ENCODE data around the gene SSTR4.

- TF ChIP-seq POU6F1 (CRISPR knock-in tag; IDR thresholded peaks at IDR 0.05; ENCODE audit: borderline replicate concordance, low read depth) (no peak), ZFP30 (CRISPR knock-in tag; IDR thresholded peaks at IDR 0.05) (no peak), PATZ1 (CRISPR knock-in tag; IDR thresholded peaks at IDR 0.05; ENCODE audit: borderline replicate concordance) (no peak), ZFP3 (CRISPR knock-in tag; IDR thresholded peaks at IDR 0.05) (no peak), ARNTL (CRISPR knock-in tag; IDR thresholded peaks at IDR 0.05; ENCODE audit: borderline replicate concordance, low read depth) (no peak), ZNF8 (CRISPR knock-in tag; IDR thresholded peaks at IDR 0.05) (no peak), ZNF565 (CRISPR knock-in tag; conservative IDR thresholded peaks at IDR 0.05; ENCODE audit: low read depth) (no peak), PPARA (CRISPR knock-in tag; IDR thresholded peaks at IDR 0.05; ENCODE audit: borderline replicate concordance) (no peak)
- TF ChIP-seq, protein P1, sequence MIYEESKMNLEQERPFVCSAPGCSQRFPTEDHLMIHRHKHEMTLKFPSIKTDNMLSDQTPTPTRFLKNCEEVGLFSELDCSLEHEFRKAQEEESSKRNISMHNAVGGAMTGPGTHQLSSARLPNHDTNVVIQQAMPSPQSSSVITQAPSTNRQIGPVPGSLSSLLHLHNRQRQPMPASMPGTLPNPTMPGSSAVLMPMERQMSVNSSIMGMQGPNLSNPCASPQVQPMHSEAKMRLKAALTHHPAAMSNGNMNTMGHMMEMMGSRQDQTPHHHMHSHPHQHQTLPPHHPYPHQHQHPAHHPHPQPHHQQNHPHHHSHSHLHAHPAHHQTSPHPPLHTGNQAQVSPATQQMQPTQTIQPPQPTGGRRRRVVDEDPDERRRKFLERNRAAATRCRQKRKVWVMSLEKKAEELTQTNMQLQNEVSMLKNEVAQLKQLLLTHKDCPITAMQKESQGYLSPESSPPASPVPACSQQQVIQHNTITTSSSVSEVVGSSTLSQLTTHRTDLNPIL (CRISPR knock-in tag; IDR thresholded peaks at IDR 0.05; ENCODE audit: low read depth), result no peak
- TF ChIP-seq, protein P2, sequence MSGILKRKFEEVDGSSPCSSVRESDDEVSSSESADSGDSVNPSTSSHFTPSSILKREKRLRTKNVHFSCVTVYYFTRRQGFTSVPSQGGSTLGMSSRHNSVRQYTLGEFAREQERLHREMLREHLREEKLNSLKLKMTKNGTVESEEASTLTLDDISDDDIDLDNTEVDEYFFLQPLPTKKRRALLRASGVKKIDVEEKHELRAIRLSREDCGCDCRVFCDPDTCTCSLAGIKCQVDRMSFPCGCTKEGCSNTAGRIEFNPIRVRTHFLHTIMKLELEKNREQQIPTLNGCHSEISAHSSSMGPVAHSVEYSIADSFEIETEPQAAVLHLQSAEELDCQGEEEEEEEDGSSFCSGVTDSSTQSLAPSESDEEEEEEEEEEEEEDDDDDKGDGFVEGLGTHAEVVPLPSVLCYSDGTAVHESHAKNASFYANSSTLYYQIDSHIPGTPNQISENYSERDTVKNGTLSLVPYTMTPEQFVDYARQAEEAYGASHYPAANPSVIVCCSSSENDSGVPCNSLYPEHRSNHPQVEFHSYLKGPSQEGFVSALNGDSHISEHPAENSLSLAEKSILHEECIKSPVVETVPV (CRISPR knock-in tag; IDR thresholded peaks at IDR 0.05), result no peak
These were observed 14.7 kb upstream of the SSTR4 start for GRCh38 chr20:23020230-23021018.
